ENCODE measurements around the gene FYB1.

GRCh38 chr5:39220280-39221030 is 1.1 kb upstream of the FYB1 start:
- TF ChIP-seq ARNTL (CRISPR knock-in tag; IDR thresholded peaks at IDR 0.05; ENCODE audit: borderline replicate concordance, low read depth): no peak
- no peak for TF ChIP-seq PATZ1 (CRISPR knock-in tag; IDR thresholded peaks at IDR 0.05; ENCODE audit: borderline replicate concordance)
- no peak for TF ChIP-seq ZFP30 (CRISPR knock-in tag; IDR thresholded peaks at IDR 0.05)
- no peak for TF ChIP-seq CREB5 (CRISPR knock-in tag; IDR thresholded peaks at IDR 0.05; ENCODE audit: low read depth)
- no peak for TF ChIP-seq ZNF565 (CRISPR knock-in tag; conservative IDR thresholded peaks at IDR 0.05; ENCODE audit: low read depth)
- no peak for TF ChIP-seq ZNF70 (CRISPR knock-in tag; IDR thresholded peaks at IDR 0.05)
- TF ChIP-seq RARB (CRISPR knock-in tag; IDR thresholded peaks at IDR 0.05): no peak
- TF ChIP-seq SNAI2 (CRISPR knock-in tag; IDR thresholded peaks at IDR 0.05): no peak
- no peak for TF ChIP-seq PPARA (CRISPR knock-in tag; IDR thresholded peaks at IDR 0.05; ENCODE audit: borderline replicate concordance)
- TF ChIP-seq CSRNP3 (CRISPR knock-in tag; IDR thresholded peaks at IDR 0.05): no peak
